Measurements from ENCODE around the gene JAKMIP1. TPM values are rescaled to one million over a fixed set of nuclear protein-coding genes. Genes with fewer than 3 reads are reported as not detected.
"Not testable (repeated sequence)": the region's sequence is repeated elsewhere in the genome, so short reads cannot be mapped to it uniquely, and the experiment has no call there.

Gene JAKMIP1
- total and polyA plus RNA-seq, 2 of the 13 experiments (the other 11 are each of a cell fraction or from before 2014, with no cell fraction given) = not detected

DNA sequence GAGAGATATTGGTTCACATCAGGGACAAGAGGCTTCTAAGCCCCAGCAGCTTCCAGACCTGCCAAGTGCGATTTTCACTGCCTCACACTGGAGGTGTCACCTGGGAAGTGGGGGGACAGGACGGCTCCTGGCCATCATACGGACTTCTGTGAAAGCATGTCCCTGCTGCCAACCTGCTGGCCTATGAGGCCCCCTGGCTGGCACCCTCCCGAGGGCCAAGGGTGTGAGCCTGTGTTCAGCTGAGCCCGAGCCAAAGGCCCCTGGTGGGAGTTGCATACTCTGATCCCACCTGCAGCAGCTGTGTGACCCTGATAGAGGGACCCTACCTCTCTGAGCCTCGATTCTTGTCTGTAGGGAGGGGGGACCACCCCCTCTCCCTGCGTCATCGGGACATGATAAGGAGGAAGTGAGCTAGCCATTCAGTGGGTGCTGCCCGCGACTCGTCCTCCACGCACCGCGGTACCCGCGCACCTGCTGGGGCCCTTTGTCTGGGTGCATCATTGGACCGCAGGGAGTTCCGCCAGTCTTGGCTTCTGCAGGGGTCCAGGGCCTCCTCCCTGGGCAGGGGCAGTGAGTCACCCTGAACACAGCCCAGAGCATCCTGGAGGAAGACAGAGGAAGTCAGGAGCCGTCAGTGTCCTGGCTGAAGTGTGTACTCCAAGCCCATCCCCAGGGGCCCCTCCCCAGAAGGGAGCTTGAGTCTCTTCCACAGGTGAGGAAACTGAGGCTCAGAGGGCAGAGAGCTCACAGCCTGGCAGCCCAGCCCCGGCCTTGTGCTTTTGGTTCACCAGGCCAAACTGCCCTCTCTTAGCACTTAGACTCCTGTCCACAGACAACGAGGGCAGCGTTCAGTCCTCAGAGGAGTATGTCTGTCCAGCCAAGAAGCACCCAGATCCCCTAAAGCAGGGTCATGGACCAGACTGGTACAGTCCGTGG is 206.2 kb downstream of the JAKMIP1 start:
- Histone ChIP-seq H2AFZ (ENCODE audit: low read length) (no peak overlapping the region), H3K36me3 (replicated peaks in 1 of 2; ENCODE audit: control insufficient read depth in 1 of 2, insufficient read depth in 2 of 2, low read length in 2 of 2) (no peaks in the 10 kb centered on the region), H3K27ac (ENCODE audit: extremely low read length, insufficient read depth, low read length) (no peak overlapping the region), H3K27me3 (ENCODE audit: control insufficient read depth in 1 of 2, insufficient read depth in 2 of 2, low read length in 2 of 2) (peaks cover 2 to 41% of the 10 kb centered on the region in 2 experiments), H3K9ac (ENCODE audit: insufficient read depth, low read depth, low read length) (no peak overlapping the region), H3K4me2 (ENCODE audit: low read depth, low read length) (no peak overlapping the region), H3K79me2 (ENCODE audit: insufficient read depth, low read length) (no peaks in the 10 kb centered on the region), H3K4me3 (replicated peaks in 1 of 3; ENCODE audit: insufficient read depth in 1 of 3, low read depth in 2 of 3, low read length in 3 of 3) (no peak overlapping the region), H4K20me1 (ENCODE audit: insufficient read depth, low read length) (no peaks in the 10 kb centered on the region), H3K4me1 (ENCODE audit: insufficient read depth, low read length) (no peaks in the 10 kb centered on the region), H3K9me3 (ENCODE audit: low read length) (no peaks in the 10 kb centered on the region)
- ChIA-PET CTCF (ENCODE audit: low intra/inter-chr PET ratio, low total read pairs) (no interaction called here), POLR2A (no interaction called here)
- in situ Hi-C loops (cut with HindIII; ENCODE audit: extremely low pct_ligation_motif_present, low pct_unique_long_range_greater_than_20kb) = no loop called here
- no TSS peak for BruUV-seq (replicated peaks)
- ATAC-seq (no peak), FAIRE-seq (no peak), DNase-seq (ENCODE audit: low spot score) (no peak)
- TF ChIP-seq ZNF792 (CRISPR knock-in tag; IDR thresholded peaks at IDR 0.05) = no peak
- TF ChIP-seq ZBTB4 (CRISPR knock-in tag; IDR thresholded peaks at IDR 0.05; ENCODE audit: borderline replicate concordance) = no peak
- no peak for TF ChIP-seq KMT2A (CRISPR knock-in tag; IDR thresholded peaks at IDR 0.05)
- no peak for TF ChIP-seq ZNF775 (CRISPR knock-in tag; IDR thresholded peaks at IDR 0.05; ENCODE audit: borderline replicate concordance)
- no peak for TF ChIP-seq PHF5A (CRISPR knock-in tag; IDR thresholded peaks at IDR 0.05; ENCODE audit: low read depth, unreplicated experiment)
- TF ChIP-seq HNF1B (CRISPR knock-in tag; IDR thresholded peaks at IDR 0.05) = no peak
- no peak for TF ChIP-seq EP300 (IDR thresholded peaks at IDR 0.05; ENCODE audit: low read depth in 2 of 2, low read length in 2 of 2)
- TF ChIP-seq EP300 (CRISPR knock-in tag; IDR thresholded peaks at IDR 0.05; ENCODE audit: borderline replicate concordance) = no peak
- no peak for TF ChIP-seq ARHGAP35 (CRISPR knock-in tag; IDR thresholded peaks at IDR 0.05; ENCODE audit: borderline replicate concordance)
- no peak for TF ChIP-seq ZNF549 (CRISPR knock-in tag; IDR thresholded peaks at IDR 0.05)
- no peak for TF ChIP-seq DPF2 (CRISPR knock-in tag; IDR thresholded peaks at IDR 0.05; ENCODE audit: borderline replicate concordance, low read depth)
- intact Hi-C loops (cut with micrococcal nuclease; ENCODE audit: unreplicated experiment) = loop anchor here (10.0 kb wide), 1 partner anchor 201 kb away; no protein-coding TSS in a partner anchor
- 54% methylated on average over 6 of the region's 23 CpGs for WGBS (ENCODE audit: low lambda C conversion rate)

- intact Hi-C loops (cut with micrococcal nuclease; ENCODE audit: unreplicated experiment) = loop anchor here (10.0 kb wide), 1 partner anchor 201 kb away; no protein-coding TSS in a partner anchor
- CTCF ChIA-PET (ENCODE audit: low intra/inter-chr PET ratio, low total read pairs); POLR2A ChIA-PET: not testable (repeated sequence)
Measured at GRCh38 chr4:5993346-5993745, 207.0 kb downstream of the JAKMIP1 start.

More at GRCh38 chr4:5993346-5993745, 207.0 kb downstream of the JAKMIP1 start:
- BruUV-seq (replicated peaks); H3K27ac ChIP-seq (ENCODE audit: extremely low read length, insufficient read depth, low read length); DNase-seq (ENCODE audit: low spot score); H3K4me2 ChIP-seq (ENCODE audit: low read depth, low read length); H3K9ac ChIP-seq (ENCODE audit: insufficient read depth, low read depth, low read length); H3K36me3 ChIP-seq (replicated peaks in 1 of 2; ENCODE audit: control insufficient read depth in 1 of 2, insufficient read depth in 2 of 2, low read length in 2 of 2); H2AFZ ChIP-seq (ENCODE audit: low read length); ATAC-seq; H3K4me1 ChIP-seq (ENCODE audit: insufficient read depth, low read length); FAIRE-seq; H3K4me3 ChIP-seq (replicated peaks in 1 of 3; ENCODE audit: insufficient read depth in 1 of 3, low read depth in 2 of 3, low read length in 3 of 3); H3K9me3 ChIP-seq (ENCODE audit: low read length); in situ Hi-C loops (cut with HindIII; ENCODE audit: extremely low pct_ligation_motif_present, low pct_unique_long_range_greater_than_20kb); H3K79me2 ChIP-seq (ENCODE audit: insufficient read depth, low read length); H4K20me1 ChIP-seq (ENCODE audit: insufficient read depth, low read length): not testable (repeated sequence)
- peaks cover 2 to 47% of the 10 kb centered on the region in 2 experiments for H3K27me3 ChIP-seq (ENCODE audit: control insufficient read depth in 1 of 2, insufficient read depth in 2 of 2, low read length in 2 of 2)
- WGBS (ENCODE audit: low lambda C conversion rate) = 0% methylated on average over 3 of the region's 9 CpGs
